ENCODE results near the gene VTA1. TPM values are rescaled to one million over a fixed set of nuclear protein-coding genes. Genes with fewer than 3 reads are reported as not detected.

Gene VTA1
- total RNA-seq, 1 experiment from 2014 or later: 72.1 TPM

DNA sequence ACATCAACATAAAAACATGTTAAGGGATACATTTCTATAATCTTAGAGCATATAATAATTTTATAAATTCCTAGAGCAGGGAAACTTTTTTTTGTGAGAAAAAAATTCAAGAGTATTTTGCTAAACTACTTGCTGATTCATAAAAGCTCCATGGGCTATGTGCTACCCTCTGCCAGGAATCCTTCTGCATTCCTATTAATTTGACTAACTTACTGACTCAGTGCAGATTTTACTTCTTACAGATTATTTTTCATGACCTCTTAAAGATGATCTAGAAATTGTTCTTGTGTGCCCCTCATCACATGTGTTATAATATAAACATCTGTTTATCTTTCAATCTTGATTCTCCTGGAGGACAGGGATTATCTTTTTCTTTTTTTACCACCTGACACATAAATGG is 5.7 kb downstream of the VTA1 start:
- TF ChIP-seq, protein P1, sequence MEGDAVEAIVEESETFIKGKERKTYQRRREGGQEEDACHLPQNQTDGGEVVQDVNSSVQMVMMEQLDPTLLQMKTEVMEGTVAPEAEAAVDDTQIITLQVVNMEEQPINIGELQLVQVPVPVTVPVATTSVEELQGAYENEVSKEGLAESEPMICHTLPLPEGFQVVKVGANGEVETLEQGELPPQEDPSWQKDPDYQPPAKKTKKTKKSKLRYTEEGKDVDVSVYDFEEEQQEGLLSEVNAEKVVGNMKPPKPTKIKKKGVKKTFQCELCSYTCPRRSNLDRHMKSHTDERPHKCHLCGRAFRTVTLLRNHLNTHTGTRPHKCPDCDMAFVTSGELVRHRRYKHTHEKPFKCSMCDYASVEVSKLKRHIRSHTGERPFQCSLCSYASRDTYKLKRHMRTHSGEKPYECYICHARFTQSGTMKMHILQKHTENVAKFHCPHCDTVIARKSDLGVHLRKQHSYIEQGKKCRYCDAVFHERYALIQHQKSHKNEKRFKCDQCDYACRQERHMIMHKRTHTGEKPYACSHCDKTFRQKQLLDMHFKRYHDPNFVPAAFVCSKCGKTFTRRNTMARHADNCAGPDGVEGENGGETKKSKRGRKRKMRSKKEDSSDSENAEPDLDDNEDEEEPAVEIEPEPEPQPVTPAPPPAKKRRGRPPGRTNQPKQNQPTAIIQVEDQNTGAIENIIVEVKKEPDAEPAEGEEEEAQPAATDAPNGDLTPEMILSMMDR (IDR thresholded peaks at IDR 0.05): no peak
- TF ChIP-seq POLR2AphosphoS5 (IDR thresholded peaks at IDR 0.05; ENCODE audit: low read depth, low read length) (no peak), SIN3A (IDR thresholded peaks at IDR 0.05; ENCODE audit: borderline replicate concordance, insufficient read depth, low read depth, low read length) (no peak), TCF7L2 (IDR thresholded peaks at IDR 0.05; ENCODE audit: low read depth, low read length) (no peak)
- TF ChIP-seq, protein P2, sequence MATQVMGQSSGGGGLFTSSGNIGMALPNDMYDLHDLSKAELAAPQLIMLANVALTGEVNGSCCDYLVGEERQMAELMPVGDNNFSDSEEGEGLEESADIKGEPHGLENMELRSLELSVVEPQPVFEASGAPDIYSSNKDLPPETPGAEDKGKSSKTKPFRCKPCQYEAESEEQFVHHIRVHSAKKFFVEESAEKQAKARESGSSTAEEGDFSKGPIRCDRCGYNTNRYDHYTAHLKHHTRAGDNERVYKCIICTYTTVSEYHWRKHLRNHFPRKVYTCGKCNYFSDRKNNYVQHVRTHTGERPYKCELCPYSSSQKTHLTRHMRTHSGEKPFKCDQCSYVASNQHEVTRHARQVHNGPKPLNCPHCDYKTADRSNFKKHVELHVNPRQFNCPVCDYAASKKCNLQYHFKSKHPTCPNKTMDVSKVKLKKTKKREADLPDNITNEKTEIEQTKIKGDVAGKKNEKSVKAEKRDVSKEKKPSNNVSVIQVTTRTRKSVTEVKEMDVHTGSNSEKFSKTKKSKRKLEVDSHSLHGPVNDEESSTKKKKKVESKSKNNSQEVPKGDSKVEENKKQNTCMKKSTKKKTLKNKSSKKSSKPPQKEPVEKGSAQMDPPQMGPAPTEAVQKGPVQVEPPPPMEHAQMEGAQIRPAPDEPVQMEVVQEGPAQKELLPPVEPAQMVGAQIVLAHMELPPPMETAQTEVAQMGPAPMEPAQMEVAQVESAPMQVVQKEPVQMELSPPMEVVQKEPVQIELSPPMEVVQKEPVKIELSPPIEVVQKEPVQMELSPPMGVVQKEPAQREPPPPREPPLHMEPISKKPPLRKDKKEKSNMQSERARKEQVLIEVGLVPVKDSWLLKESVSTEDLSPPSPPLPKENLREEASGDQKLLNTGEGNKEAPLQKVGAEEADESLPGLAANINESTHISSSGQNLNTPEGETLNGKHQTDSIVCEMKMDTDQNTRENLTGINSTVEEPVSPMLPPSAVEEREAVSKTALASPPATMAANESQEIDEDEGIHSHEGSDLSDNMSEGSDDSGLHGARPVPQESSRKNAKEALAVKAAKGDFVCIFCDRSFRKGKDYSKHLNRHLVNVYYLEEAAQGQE (IDR thresholded peaks at IDR 0.05; ENCODE audit: insufficient read depth in 1 of 2, low read depth in 2 of 2, low read length in 1 of 2): no peak
- DNase-seq (ENCODE audit: low read depth, low spot score) (no peak), ATAC-seq (no peak)
- in situ Hi-C loops (cut with HindIII; ENCODE audit: low pct_unique_long_range_greater_than_20kb, low sequenced_read_pairs) (no loop called here), intact Hi-C loops (cut with micrococcal nuclease; ENCODE audit: unreplicated experiment) (loop anchor here (10.0 kb wide), 1 partner anchor 152 kb away; the partner anchor contains the start of gene ADGRG6)
- BruUV-seq (replicated peaks): no TSS peak
- Histone ChIP-seq H3K9me3 (ENCODE audit: control insufficient read depth, insufficient read depth, low read depth, low read length) (no peaks in the 10 kb centered on the region), H3K27me3 (ENCODE audit: control insufficient read depth, insufficient read depth, low read length) (no peaks in the 10 kb centered on the region), H3K4me3 (ENCODE audit: low read depth in 2 of 2, low read length in 2 of 2) (no peak overlapping the region), H3K36me3 (ENCODE audit: control insufficient read depth, insufficient read depth, low read length) (peaks cover 2% of the 10 kb centered on the region), H3K27ac (ENCODE audit: low read length) (peak overlapping the region; percentile 29; the same call in 1 of the 2 replicates), H3K4me1 (ENCODE audit: control insufficient read depth, insufficient read depth, low read length) (peaks cover 51% of the 10 kb centered on the region)
- ChIA-PET POLR2A (no interaction called here), CTCF (no interaction called here)

DNA sequence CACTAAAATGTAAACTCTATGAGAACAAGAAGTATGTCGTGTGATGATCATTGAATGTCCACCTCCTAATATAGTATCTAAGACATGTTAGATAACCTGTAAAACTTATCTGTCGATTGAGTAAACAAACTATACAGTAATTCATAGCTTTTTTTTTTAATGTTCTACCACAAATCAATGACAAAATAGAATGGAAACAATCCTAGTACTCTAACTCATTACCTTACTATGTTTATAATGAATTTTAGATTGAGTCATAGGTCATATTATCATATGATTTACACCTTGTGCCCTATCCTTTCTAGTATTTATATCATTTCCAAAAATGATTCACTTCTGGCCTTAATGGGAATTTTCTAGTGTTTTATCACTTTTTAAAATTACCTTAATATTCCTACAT is 6.1 kb downstream of the VTA1 start:
- CTCF ChIA-PET: no interaction called here
- in situ Hi-C loops (cut with HindIII; ENCODE audit: low pct_unique_long_range_greater_than_20kb, low sequenced_read_pairs): no loop called here

More for the DNA sequence above, 6.1 kb downstream of the VTA1 start:
- DNase-seq (ENCODE audit: low read depth, low spot score): no peak
- no TSS peak for BruUV-seq (replicated peaks)
- POLR2A ChIA-PET: no interaction called here
- ATAC-seq: no peak
- H3K4me3 ChIP-seq (ENCODE audit: low read depth in 2 of 2, low read length in 2 of 2): no peak overlapping the region
- H3K27ac ChIP-seq (ENCODE audit: low read length): peak overlapping the region; percentile 37; the same call in 1 of the 2 replicates
- no peaks in the 10 kb centered on the region for H3K27me3 ChIP-seq (ENCODE audit: control insufficient read depth, insufficient read depth, low read length)
- TF ChIP-seq POLR2AphosphoS5 (IDR thresholded peaks at IDR 0.05; ENCODE audit: low read depth, low read length): no peak
- no peak for TF ChIP-seq SIN3A (IDR thresholded peaks at IDR 0.05; ENCODE audit: borderline replicate concordance, insufficient read depth, low read depth, low read length)
- TF ChIP-seq, protein P2 (IDR thresholded peaks at IDR 0.05; ENCODE audit: insufficient read depth in 1 of 2, low read depth in 2 of 2, low read length in 1 of 2): no peak
- TF ChIP-seq, protein P1 (IDR thresholded peaks at IDR 0.05): no peak
- TF ChIP-seq TCF7L2 (IDR thresholded peaks at IDR 0.05; ENCODE audit: low read depth, low read length): no peak
- intact Hi-C loops (cut with micrococcal nuclease; ENCODE audit: unreplicated experiment): loop anchor here (10.0 kb wide), 1 partner anchor 152 kb away; the partner anchor contains the start of gene ADGRG6
- H3K4me1 ChIP-seq (ENCODE audit: control insufficient read depth, insufficient read depth, low read length): peaks cover 51% of the 10 kb centered on the region
- H3K9me3 ChIP-seq (ENCODE audit: control insufficient read depth, insufficient read depth, low read depth, low read length): no peaks in the 10 kb centered on the region
- H3K36me3 ChIP-seq (ENCODE audit: control insufficient read depth, insufficient read depth, low read length): no peaks in the 10 kb centered on the region; the same call in 1 of the 2 replicates
